Measurements from ENCODE around the gene ARMCX6.
"Not testable (repeated sequence)": the region's sequence is repeated elsewhere in the genome, so short reads cannot be mapped to it uniquely, and the experiment has no call there.

ARMCX6 gene

DNA sequence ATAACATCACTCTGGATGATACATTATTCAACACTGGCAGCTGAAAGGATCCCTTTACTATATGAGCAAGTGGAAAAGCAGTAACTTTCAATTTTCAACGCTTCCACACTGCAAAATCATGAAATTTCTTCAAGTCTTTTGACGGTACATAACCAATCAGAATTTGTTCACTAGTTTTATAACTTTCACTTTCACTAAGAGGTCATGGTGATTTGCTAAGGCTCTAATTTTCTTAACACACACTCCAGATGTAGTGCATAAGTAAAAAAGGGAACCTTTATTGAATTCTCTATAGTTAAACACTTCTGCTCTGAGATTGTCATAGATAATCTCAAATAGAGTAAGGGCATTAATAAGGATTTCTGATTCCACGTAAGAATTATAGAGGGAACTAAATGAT is 37.7 kb upstream of the ARMCX6 start:
- Histone ChIP-seq H3K9me3 (no peaks in the 10 kb centered on the region), H3K27me3 (peaks cover 23% of the 10 kb centered on the region), H3K4me3 (ENCODE audit: low read depth in 1 of 2, low read length in 1 of 2) (no peak overlapping the region), H3K27ac (no peak overlapping the region), H3K4me1 (ENCODE audit: control insufficient read depth in 1 of 2, insufficient read depth in 1 of 2, low read depth in 1 of 2, low read length in 1 of 2) (peaks cover 0 to 9% of the 10 kb centered on the region in 2 experiments), H3K36me3 (no peaks in the 10 kb centered on the region)
- TF ChIP-seq, protein P1, sequence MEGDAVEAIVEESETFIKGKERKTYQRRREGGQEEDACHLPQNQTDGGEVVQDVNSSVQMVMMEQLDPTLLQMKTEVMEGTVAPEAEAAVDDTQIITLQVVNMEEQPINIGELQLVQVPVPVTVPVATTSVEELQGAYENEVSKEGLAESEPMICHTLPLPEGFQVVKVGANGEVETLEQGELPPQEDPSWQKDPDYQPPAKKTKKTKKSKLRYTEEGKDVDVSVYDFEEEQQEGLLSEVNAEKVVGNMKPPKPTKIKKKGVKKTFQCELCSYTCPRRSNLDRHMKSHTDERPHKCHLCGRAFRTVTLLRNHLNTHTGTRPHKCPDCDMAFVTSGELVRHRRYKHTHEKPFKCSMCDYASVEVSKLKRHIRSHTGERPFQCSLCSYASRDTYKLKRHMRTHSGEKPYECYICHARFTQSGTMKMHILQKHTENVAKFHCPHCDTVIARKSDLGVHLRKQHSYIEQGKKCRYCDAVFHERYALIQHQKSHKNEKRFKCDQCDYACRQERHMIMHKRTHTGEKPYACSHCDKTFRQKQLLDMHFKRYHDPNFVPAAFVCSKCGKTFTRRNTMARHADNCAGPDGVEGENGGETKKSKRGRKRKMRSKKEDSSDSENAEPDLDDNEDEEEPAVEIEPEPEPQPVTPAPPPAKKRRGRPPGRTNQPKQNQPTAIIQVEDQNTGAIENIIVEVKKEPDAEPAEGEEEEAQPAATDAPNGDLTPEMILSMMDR (IDR thresholded peaks at IDR 0.05): no peak

DNA sequence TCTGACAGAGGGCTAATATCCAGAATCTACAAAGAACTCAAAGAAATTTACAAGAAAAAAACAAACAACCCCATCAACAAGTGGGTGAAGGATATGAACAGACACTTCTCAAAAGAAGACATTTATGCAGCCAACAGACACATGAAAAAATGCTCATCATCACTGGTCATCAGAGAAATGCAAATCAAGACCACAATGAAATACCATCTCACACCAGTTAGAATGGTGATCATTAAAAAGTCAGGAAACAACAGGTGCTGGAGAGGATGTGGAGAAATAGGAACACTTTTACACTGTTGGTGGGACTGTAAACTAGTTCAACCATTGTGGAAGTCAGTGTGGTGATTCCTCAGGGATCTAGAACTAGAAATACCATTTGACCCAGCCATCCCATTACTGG is 29.9 kb upstream of the ARMCX6 start:
- H3K4me1 ChIP-seq (ENCODE audit: control insufficient read depth in 1 of 2, insufficient read depth in 1 of 2, low read depth in 1 of 2, low read length in 1 of 2); H3K27ac ChIP-seq; H3K27me3 ChIP-seq; H3K36me3 ChIP-seq; H3K9me3 ChIP-seq; H3K4me3 ChIP-seq (ENCODE audit: low read depth in 1 of 2, low read length in 1 of 2): not testable (repeated sequence)

DNA sequence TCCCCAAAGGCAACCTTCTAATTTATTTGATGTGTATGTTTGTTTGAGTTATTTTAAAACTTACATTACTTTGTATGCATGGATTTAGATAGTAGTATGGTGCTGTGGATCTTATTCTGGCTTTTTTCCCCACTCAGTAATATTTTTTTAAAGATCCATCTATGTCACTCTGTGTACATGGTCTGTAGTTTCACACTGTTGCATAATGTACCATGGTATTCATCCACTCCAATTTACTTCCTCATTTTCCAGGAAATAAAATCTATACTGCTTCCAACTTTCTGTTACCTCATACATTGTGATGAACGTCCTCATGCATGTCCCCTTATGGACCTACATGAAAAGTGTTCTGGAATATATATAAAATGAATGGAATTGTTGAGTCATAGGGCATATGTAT is 24.3 kb upstream of the ARMCX6 start:
- Histone ChIP-seq H3K9me3 (no peaks in the 10 kb centered on the region), H3K36me3 (no peaks in the 10 kb centered on the region), H3K27ac (no peak overlapping the region), H3K27me3 (no peaks in the 10 kb centered on the region), H3K4me3 (ENCODE audit: low read depth in 1 of 2, low read length in 1 of 2) (no peak overlapping the region), H3K4me1 (ENCODE audit: control insufficient read depth in 1 of 2, insufficient read depth in 1 of 2, low read depth in 1 of 2, low read length in 1 of 2) (no peaks in the 10 kb centered on the region)
- TF ChIP-seq, protein P1 (IDR thresholded peaks at IDR 0.05): no peak

DNA sequence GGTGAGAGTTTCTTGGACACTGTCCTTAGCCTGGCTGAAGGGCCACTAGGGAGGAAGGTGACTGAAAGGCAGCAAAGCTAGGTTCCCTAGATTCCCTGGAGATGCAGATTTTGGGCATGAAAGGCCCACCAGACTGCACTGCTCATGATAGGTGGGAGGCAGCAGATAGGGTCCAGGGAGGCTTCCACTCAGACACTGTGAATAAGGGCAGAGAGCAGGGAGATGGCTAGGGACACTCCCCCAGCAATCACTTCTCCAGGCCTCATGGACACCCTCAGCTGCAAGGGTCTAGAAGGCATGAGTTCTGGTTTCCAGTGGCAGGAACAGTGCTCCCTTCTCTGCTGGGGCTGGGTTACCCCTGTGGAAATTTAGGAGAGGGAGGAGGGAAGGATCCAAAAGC is 21.8 kb upstream of the ARMCX6 start:
- TF ChIP-seq, protein P1 (IDR thresholded peaks at IDR 0.05): no peak
- Histone ChIP-seq H3K9me3 (no peaks in the 10 kb centered on the region), H3K27me3 (no peaks in the 10 kb centered on the region), H3K27ac (no peak overlapping the region), H3K36me3 (no peaks in the 10 kb centered on the region), H3K4me3 (ENCODE audit: low read depth in 1 of 2, low read length in 1 of 2) (no peak overlapping the region), H3K4me1 (ENCODE audit: control insufficient read depth in 1 of 2, insufficient read depth in 1 of 2, low read depth in 1 of 2, low read length in 1 of 2) (no peaks in the 10 kb centered on the region)

DNA sequence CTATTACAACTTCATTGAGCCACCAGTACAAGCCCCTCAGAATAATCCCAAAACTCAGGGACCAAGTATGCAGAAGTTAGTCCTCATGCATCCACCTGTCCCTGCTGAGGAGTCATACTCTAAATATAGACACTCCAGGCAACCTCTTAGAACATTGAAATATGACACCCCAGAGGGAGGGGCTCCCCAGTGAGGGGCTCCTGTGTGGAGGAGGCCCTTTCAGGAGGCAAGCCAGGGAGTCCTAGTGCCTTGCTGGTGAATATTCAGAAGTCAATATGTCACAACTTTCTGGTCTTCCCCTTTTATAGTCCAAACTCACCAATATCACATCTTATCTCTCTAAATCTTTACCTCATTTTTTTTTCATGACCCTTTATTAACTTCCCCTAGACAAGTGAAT is 1.6 kb upstream of the ARMCX6 start:
- no peak overlapping the region for H3K27ac ChIP-seq
- no peak overlapping the region for H3K4me3 ChIP-seq (ENCODE audit: low read depth in 1 of 2, low read length in 1 of 2)
- TF ChIP-seq, protein P1 (IDR thresholded peaks at IDR 0.05): no peak
- H3K27me3 ChIP-seq: no peaks in the 10 kb centered on the region
- no peaks in the 10 kb centered on the region for H3K9me3 ChIP-seq
- peaks cover 4 to 13% of the 10 kb centered on the region in 2 experiments for H3K4me1 ChIP-seq (ENCODE audit: control insufficient read depth in 1 of 2, insufficient read depth in 1 of 2, low read depth in 1 of 2, low read length in 1 of 2)
- no peaks in the 10 kb centered on the region for H3K36me3 ChIP-seq

DNA sequence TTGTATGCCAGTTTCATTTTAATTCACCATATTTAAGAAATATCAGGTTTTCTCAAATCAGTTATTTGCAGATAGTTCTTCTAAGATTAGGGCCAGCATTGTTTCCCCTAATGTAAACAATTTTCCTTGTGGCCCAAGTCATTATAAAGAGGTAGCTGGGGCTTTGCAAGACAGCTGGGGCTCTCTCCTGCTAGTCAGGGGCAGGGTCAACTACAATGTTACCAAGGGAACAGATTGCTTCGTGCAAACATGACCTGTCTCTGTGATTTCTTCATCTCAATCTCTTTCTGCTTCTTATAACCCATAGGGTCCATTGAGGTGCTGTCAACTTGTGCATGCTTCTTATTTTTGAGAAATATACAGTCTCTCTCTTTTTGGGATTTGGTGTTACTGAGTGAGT is 12.1 kb downstream of the ARMCX6 start:
- Histone ChIP-seq H3K9me3 (no peaks in the 10 kb centered on the region), H3K4me1 (ENCODE audit: control insufficient read depth in 1 of 2, insufficient read depth in 1 of 2, low read depth in 1 of 2, low read length in 1 of 2) (no peaks in the 10 kb centered on the region), H3K27ac (no peak overlapping the region), H3K4me3 (ENCODE audit: low read depth in 1 of 2, low read length in 1 of 2) (no peak overlapping the region), H3K27me3 (no peaks in the 10 kb centered on the region), H3K36me3 (no peaks in the 10 kb centered on the region)
- TF ChIP-seq, protein P1 (IDR thresholded peaks at IDR 0.05): no peak
